ENCODE data around the gene PLK1.

GRCh38 chr16:23689442-23690187 lies 10.9 kb downstream of the PLK1 start:
- TF ChIP-seq CTCF (IDR thresholded peaks at IDR 0.05) (no peak), POLR2A (IDR thresholded peaks at IDR 0.05) (no peak), EP300 (IDR thresholded peaks at IDR 0.05) (no peak)
